Esophagus muscularis mucosa (tissue), 4 donors: ENCODE data around the gene TMEM114.

ENCODE experiments used
- EP300 ChIP-seq: sonication (generic); formaldehyde crosslinking; IDR thresholded peaks from one replicate; pipeline ENCODE4 v1.6.1; 2017; ENCODE audit warnings: antibody characterized with exemption
- POLR2AphosphoS5 ChIP-seq, 2 donors: sonication (generic); formaldehyde crosslinking; IDR thresholded peaks; one replicate each; pipeline ENCODE4 v1.6.1; 2017; ENCODE audit warnings: antibody characterized with exemption in 2 of 2
- TF ChIP-seq, protein P1 (sequence below), 3 experiments: fragments of 200-600 bp in 2 of 3; fragments of 450-650 bp in 1 of 3; sonication (generic) in 2 of 3; IDR thresholded peaks; one replicate each; pipeline ENCODE4 v1.5.1; 2017 to 2019; ENCODE audit warnings: antibody characterized with exemption in 3 of 3, mild to moderate bottlenecking in 2 of 3, moderate library complexity in 1 of 3

DNA sequence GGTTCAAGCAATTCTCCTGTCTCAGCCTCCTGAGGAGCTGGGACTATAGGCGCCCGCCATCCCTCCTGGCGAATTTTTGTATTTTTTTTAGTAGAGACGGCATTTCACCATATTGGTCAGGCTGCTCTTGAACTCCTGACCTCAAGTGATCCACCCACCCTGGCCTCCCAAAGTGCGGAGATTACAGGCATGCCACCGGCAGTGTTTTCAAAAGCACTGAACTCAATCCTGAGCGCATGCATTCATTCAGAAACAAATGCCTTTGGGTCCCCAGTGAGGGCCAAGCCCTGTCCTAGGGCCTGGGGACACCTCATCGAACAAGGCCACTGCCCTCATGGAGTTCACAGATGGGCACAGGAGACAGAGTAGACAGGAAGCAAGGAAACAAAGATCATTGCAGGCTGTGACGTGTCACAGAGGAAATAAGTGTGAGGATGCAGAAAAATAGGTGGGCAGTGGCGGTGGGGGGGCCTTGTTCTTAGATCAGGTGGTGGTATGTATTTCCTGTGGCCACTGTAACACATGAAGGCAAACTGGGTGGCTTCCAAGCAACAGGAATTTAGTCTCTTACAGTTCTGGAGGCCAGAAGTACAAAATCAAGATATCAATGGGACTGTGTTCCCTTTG lies 12.5 kb downstream of the TMEM114 start:
- TF ChIP-seq, protein P1, sequence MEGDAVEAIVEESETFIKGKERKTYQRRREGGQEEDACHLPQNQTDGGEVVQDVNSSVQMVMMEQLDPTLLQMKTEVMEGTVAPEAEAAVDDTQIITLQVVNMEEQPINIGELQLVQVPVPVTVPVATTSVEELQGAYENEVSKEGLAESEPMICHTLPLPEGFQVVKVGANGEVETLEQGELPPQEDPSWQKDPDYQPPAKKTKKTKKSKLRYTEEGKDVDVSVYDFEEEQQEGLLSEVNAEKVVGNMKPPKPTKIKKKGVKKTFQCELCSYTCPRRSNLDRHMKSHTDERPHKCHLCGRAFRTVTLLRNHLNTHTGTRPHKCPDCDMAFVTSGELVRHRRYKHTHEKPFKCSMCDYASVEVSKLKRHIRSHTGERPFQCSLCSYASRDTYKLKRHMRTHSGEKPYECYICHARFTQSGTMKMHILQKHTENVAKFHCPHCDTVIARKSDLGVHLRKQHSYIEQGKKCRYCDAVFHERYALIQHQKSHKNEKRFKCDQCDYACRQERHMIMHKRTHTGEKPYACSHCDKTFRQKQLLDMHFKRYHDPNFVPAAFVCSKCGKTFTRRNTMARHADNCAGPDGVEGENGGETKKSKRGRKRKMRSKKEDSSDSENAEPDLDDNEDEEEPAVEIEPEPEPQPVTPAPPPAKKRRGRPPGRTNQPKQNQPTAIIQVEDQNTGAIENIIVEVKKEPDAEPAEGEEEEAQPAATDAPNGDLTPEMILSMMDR (IDR thresholded peaks at IDR 0.05) = no peak
- TF ChIP-seq POLR2AphosphoS5 (IDR thresholded peaks at IDR 0.05) (no peak), EP300 (no peak)
